AG04449 (cell line): ENCODE results near the gene SAP25.

ENCODE experiments used
- CTCF ChIA-PET: fragments of 350-600 bp; formaldehyde crosslinking; extraction: SDS; loops from one replicate; lab custom pipeline; 2021; ENCODE audit warnings: antibody characterized with exemption; lab: Yijun Ruan, JAX
- POLR2A ChIA-PET: fragments of 400-600, 350-600 bp; formaldehyde crosslinking; extraction: SDS; loops from one replicate; lab custom pipeline; 2020; ENCODE audit warnings: antibody characterized with exemption, inconsistent platforms; lab: Yijun Ruan, JAX
- DNase-seq: peaks from one replicate; pipeline ENCODE4 v3.0.0-alpha.2; 2010; ENCODE audit warnings: low read depth, low spot score
- H3K4me3 ChIP-seq: 2 replicates; pipeline ENCODE4 v1.5.1; 2011; ENCODE audit warnings: low read depth, mild to moderate bottlenecking, control low read depth, low read length
- TF ChIP-seq, protein P1 (sequence below): IDR thresholded peaks from one replicate; pipeline ENCODE4 v1.5.1; 2011; ENCODE audit warnings: mild to moderate bottlenecking, moderate library complexity, low read length, control low read depth, inconsistent platforms; ENCODE audit not compliant: insufficient read depth; ENCODE audit errors: missing control alignments

SAP25 gene

DNA sequence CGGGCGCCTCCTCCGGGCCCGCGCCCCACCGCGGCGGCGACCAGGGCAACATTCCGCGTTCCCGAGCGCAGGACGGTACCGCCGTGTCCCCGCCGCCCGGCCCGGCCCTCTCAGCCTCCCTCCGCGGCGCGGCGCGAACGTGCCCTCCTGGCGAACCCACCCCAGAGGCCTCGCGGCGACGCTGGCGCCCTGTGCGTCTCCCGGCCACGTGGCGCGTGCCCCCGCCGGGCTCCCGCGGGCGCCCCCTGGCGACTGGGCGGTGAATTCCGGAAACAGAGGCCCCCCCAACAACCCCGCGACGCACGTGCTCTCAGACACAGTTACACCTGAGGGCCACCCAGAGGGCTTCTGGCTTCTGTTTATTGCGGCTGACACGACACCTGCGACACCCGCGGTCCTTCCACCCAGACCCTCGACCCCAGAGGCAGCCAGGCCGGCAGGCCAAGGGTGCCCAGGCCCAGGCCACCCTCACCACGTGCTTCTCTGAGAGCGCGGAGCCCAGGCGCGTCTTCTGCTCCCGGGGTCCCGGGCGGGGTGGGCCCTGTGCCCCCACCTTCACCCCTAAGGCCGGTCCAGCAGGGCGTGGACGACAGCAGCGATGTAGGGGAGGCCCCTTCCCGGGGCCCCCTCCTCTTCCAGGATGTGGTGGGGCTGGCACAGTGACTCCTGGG is at the start of gene SAP25:
Gene SAP25 (minus strand): TSS at position 210 of the 671 bp plus-strand sequence. CDS start 158 bp downstream, at position 52.
- TF ChIP-seq, protein P1, sequence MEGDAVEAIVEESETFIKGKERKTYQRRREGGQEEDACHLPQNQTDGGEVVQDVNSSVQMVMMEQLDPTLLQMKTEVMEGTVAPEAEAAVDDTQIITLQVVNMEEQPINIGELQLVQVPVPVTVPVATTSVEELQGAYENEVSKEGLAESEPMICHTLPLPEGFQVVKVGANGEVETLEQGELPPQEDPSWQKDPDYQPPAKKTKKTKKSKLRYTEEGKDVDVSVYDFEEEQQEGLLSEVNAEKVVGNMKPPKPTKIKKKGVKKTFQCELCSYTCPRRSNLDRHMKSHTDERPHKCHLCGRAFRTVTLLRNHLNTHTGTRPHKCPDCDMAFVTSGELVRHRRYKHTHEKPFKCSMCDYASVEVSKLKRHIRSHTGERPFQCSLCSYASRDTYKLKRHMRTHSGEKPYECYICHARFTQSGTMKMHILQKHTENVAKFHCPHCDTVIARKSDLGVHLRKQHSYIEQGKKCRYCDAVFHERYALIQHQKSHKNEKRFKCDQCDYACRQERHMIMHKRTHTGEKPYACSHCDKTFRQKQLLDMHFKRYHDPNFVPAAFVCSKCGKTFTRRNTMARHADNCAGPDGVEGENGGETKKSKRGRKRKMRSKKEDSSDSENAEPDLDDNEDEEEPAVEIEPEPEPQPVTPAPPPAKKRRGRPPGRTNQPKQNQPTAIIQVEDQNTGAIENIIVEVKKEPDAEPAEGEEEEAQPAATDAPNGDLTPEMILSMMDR = peak; percentile 1
- ChIA-PET CTCF (interaction anchor here (2.6 kb wide), 1 partner anchor 10 kb away, joined by 15 read pairs; no protein-coding TSS in a partner anchor), POLR2A (no interaction called here)
- no peak for DNase-seq
- H3K4me3 ChIP-seq = no peak within 1 kb of the TSS

DNA sequence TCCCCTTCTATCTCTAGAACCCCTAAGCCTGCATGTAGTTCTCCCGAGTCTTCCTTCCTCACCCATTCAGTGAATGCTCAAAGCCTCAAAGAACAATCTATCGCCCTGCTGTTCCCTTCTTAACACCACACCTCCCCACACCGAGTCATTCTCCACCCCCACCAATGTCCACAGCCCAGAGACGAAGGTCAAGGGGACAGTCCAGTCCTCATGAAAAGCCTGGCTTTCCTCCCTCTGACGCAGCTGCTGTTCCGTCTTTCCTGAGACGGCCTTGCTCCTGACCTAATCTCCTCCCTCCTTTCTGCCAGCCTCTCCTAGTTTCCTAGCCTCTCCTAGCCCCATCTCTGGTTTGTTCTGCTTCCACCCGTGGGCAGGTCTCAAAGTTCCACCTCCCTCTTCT is 47.9 kb upstream of the SAP25 start:
- TF ChIP-seq, protein P1 = no peak
- DNase-seq = no peak
- H3K4me3 ChIP-seq = no peak overlapping the region
- ChIA-PET POLR2A (no interaction called here), CTCF (no interaction called here)

DNA sequence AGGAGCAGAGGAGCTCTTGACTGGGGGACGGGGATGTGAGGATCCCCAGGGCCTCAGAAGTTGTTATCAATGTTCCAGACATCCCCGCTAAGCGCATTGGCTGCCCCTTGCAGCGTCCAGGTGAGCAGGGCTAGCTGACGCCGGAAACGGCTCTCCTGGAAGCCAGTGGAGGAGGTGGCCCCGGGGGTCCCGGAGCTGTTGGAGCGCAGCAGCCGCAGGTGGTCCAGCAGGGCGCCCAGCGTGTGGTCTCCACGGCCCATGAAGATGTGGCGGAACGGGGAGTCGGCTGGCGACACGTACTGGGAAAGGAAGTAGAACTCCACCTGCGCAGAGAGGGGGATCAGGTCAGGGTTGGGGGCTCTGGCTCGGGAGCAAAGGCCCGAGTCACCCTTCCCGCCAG is 47.1 kb upstream of the SAP25 start:
- no peak overlapping the region for H3K4me3 ChIP-seq
- CTCF ChIA-PET = interaction anchor here (1.8 to 2.2 kb wide), 3 partner anchors 9 to 71 kb away, joined by 6 to 10 read pairs (median 7); no protein-coding TSS in a partner anchor
- DNase-seq = no peak
- POLR2A ChIA-PET = no interaction called here
- TF ChIP-seq, protein P1 = no peak

DNA sequence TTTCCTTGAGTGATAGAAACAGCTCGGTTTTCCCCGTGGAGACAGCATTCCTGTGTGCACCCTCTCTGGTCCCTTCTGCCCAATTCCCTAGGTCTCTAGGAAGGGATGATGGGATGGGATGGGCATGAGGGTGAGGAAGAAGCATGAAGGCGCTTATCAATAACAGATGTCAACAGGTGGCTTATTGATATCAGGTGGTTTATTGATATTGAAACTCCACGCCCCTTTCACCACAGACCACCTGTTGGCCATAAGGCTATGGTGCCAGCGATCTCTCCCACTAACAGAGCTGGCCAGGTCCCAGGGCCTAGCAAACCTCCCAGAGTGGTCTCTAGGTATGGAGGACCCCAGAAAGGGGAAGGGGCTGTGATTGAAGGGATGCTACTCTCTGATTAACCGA is 46.5 kb upstream of the SAP25 start:
- TF ChIP-seq, protein P1 = no peak
- ChIA-PET POLR2A (no interaction called here), CTCF (interaction anchor here (1.8 to 2.2 kb wide), 3 partner anchors 10 to 72 kb away, joined by 6 to 10 read pairs (median 7); no protein-coding TSS in a partner anchor)
- no peak overlapping the region for H3K4me3 ChIP-seq
- no peak for DNase-seq

DNA sequence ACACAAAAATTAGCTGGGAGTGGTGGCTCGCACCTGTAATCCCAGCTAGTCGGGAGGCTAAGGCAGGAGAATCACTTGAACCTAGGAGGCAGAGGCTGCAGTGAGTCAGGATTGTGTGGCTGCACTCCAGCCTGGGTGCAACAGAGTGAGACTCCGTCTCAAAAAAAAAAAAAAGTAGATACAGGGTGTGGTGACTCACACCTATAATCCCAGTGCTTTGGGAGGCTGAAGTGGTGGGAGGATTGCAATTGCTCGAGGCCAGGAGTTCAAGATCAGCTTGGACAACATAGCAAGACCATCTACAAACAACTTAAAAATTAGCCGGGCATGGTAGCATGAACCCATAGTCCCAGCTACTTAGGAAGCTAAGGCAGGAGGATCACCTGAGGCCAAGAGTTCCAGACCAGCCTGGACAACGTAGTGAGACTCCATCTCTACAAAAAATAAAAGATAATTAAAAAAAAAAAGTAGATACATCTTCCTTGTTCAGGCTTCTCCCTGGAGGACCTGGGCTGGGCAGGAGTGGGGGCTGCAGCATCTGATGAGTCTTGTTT is 40.7 kb upstream of the SAP25 start:
- DNase-seq = no peak
- H3K4me3 ChIP-seq = no peak overlapping the region
- TF ChIP-seq, protein P1 = no peak
- ChIA-PET CTCF (interaction anchor here (0.9 to 5.1 kb wide), 7 partner anchors 9 to 78 kb away, joined by 3 to 25 read pairs (median 4); partner anchors contain the start of genes FBXO24 and PCOLCE), POLR2A (interaction anchor here (1.1 kb wide), 1 partner anchor 59 kb away, joined by 4 read pairs; the partner anchor contains the start of gene GNB2)
